Measurements from ENCODE around the gene TRAF3.

GRCh38 chr14:102907980-102908730, 130.9 kb downstream of the TRAF3 start:
- TF ChIP-seq YY1 (IDR thresholded peaks at IDR 0.05; ENCODE audit: insufficient read depth, insufficient read length), result no peak
- no peak for TF ChIP-seq ZNF274 (IDR thresholded peaks at IDR 0.05; ENCODE audit: low read depth, low read length)
- no peak for TF ChIP-seq SUZ12 (IDR thresholded peaks at IDR 0.05; ENCODE audit: extremely low read depth, insufficient read depth, insufficient read length)

All from NT2/D1 (cell line).